ENCODE measurements around the gene CADPS. TPM values are rescaled to one million over a fixed set of nuclear protein-coding genes. Genes with fewer than 3 reads are reported as not detected.

CADPS gene
- total RNA-seq, 2 donors from 2014 or later: 11.7 to 20.8 TPM

DNA sequence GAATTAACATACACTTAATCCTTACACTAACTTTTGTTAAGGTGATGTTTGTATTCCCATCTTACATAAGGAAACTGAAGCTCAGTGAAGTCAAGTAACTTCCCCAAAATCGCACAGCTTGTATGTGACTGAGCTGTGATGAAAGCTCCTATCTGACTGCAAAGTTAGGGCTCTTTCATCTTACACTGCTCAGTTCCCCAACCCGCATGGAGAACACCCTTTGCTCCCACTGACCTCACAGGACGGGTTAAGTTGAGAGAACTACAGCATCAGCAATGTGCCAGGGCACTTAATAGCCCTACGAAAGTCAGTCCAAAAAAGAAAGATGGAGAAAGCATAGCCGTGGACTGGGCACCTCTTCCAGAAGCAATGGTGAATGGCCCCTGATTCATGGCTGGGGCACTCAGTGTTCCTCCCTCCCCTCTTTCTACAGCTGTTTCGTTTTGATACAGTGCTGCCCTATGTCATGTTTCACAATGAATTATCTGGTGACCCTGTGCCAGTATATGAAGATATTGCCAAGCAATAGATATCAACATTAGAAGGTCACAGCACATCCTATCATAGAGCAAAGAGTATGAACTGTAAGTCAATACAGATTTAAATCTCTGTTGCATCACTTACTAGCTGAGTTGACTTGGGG lies 38.0 kb downstream of the CADPS start:
- Histone ChIP-seq H3K4me1 (ENCODE audit: control insufficient read depth, insufficient read depth, low read length) (no peaks in the 10 kb centered on the region), H3K27me3 (ENCODE audit: control insufficient read depth, insufficient read depth, low read length, poor library complexity, severe bottlenecking) (no peaks in the 10 kb centered on the region), H3K9me3 (ENCODE audit: control insufficient read depth, low read length) (no peaks in the 10 kb centered on the region), H3K9ac (ENCODE audit: extremely low read depth, low read length, poor library complexity, severe bottlenecking) (no peak overlapping the region), H3K27ac (ENCODE audit: low read depth, low read length) (no peak overlapping the region), H3K4me3 (ENCODE audit: low read length) (no peak overlapping the region), H3K36me3 (ENCODE audit: control insufficient read depth, insufficient read depth, low read length) (no peaks in the 10 kb centered on the region)
- no peak overlapping the region for H3K27ac Mint-ChIP-seq
- H3K4me1 Mint-ChIP-seq: peaks cover 2% of the 10 kb centered on the region
- H3K9me3 Mint-ChIP-seq: no peaks in the 10 kb centered on the region
- no peak for DNase-seq
- H3K4me3 Mint-ChIP-seq: no peak overlapping the region
- no peaks in the 10 kb centered on the region for H3K36me3 Mint-ChIP-seq (ENCODE audit: low read depth)
- TF ChIP-seq CTCF (conservative IDR thresholded peaks at IDR 0.05): no peak
- WGBS, 2 experiments (ENCODE audit: insufficient coverage in 1 of 2, insufficient read length in 1 of 2): 93 to 98% methylated on average over 5 to 6 of the region's 6 CpGs
- H3K27me3 Mint-ChIP-seq (ENCODE audit: insufficient read depth): no peaks in the 10 kb centered on the region

GRCh38 chr3:62835554-62836236 lies 39.5 kb downstream of the CADPS start:
- Histone ChIP-seq H3K9me3 (ENCODE audit: control insufficient read depth, low read length) (no peaks in the 10 kb centered on the region), H3K9ac (ENCODE audit: extremely low read depth, low read length, poor library complexity, severe bottlenecking) (no peak overlapping the region), H3K4me1 (ENCODE audit: control insufficient read depth, insufficient read depth, low read length) (peaks cover 10% of the 10 kb centered on the region), H3K27me3 (ENCODE audit: control insufficient read depth, insufficient read depth, low read length, poor library complexity, severe bottlenecking) (no peaks in the 10 kb centered on the region), H3K27ac (ENCODE audit: low read depth, low read length) (no peak overlapping the region), H3K4me3 (ENCODE audit: low read length) (no peak overlapping the region), H3K36me3 (ENCODE audit: control insufficient read depth, insufficient read depth, low read length) (no peaks in the 10 kb centered on the region)
- H3K4me1 Mint-ChIP-seq: peaks cover 16% of the 10 kb centered on the region
- H3K27me3 Mint-ChIP-seq (ENCODE audit: insufficient read depth): no peaks in the 10 kb centered on the region
- H3K4me3 Mint-ChIP-seq: no peak overlapping the region
- no peak for TF ChIP-seq CTCF (conservative IDR thresholded peaks at IDR 0.05)
- no peaks in the 10 kb centered on the region for H3K9me3 Mint-ChIP-seq
- H3K27ac Mint-ChIP-seq: no peak overlapping the region
- 90 to 100% methylated on average over 2 to 3 of the region's 3 CpGs for WGBS, 2 experiments (ENCODE audit: insufficient coverage in 1 of 2, insufficient read length in 1 of 2)
- H3K36me3 Mint-ChIP-seq (ENCODE audit: low read depth): no peaks in the 10 kb centered on the region
- DNase-seq: no peak

GRCh38 chr3:62833538-62833937 lies 41.7 kb downstream of the CADPS start:
- Histone ChIP-seq H3K27me3 (ENCODE audit: control insufficient read depth, insufficient read depth, low read length, poor library complexity, severe bottlenecking) (no peaks in the 10 kb centered on the region), H3K9me3 (ENCODE audit: control insufficient read depth, low read length) (no peaks in the 10 kb centered on the region), H3K27ac (ENCODE audit: low read depth, low read length) (no peak overlapping the region), H3K4me3 (ENCODE audit: low read length) (no peak overlapping the region), H3K4me1 (ENCODE audit: control insufficient read depth, insufficient read depth, low read length) (peaks cover 10% of the 10 kb centered on the region), H3K9ac (ENCODE audit: extremely low read depth, low read length, poor library complexity, severe bottlenecking) (no peak overlapping the region), H3K36me3 (ENCODE audit: control insufficient read depth, insufficient read depth, low read length) (no peaks in the 10 kb centered on the region)
- DNase-seq: no peak
- Mint-ChIP-seq H3K9me3 (no peaks in the 10 kb centered on the region), H3K36me3 (ENCODE audit: low read depth) (no peaks in the 10 kb centered on the region), H3K27me3 (ENCODE audit: insufficient read depth) (no peaks in the 10 kb centered on the region), H3K4me3 (no peak overlapping the region), H3K4me1 (peaks cover 23% of the 10 kb centered on the region), H3K27ac (no peak overlapping the region)
- TF ChIP-seq CTCF (conservative IDR thresholded peaks at IDR 0.05): peak; percentile 82

All from endodermal cell (in vitro differentiated cells).